CD4-positive, alpha-beta T cell treated with Interleukin-15 for 4 hours (primary cell): ENCODE measurements around the gene AMN.
A peak's percentile ranks its signal among the peaks of the same experiment; 100 is the strongest.
"Not testable (repeated sequence)": the region's sequence is repeated elsewhere in the genome, so short reads cannot be mapped to it uniquely, and the experiment has no call there.

Experiments used
- DNase-seq: peaks from one replicate; pipeline ENCODE4 v3.0.0-alpha.2; 2020; ENCODE audit warnings: low spot score

Gene AMN

DNA sequence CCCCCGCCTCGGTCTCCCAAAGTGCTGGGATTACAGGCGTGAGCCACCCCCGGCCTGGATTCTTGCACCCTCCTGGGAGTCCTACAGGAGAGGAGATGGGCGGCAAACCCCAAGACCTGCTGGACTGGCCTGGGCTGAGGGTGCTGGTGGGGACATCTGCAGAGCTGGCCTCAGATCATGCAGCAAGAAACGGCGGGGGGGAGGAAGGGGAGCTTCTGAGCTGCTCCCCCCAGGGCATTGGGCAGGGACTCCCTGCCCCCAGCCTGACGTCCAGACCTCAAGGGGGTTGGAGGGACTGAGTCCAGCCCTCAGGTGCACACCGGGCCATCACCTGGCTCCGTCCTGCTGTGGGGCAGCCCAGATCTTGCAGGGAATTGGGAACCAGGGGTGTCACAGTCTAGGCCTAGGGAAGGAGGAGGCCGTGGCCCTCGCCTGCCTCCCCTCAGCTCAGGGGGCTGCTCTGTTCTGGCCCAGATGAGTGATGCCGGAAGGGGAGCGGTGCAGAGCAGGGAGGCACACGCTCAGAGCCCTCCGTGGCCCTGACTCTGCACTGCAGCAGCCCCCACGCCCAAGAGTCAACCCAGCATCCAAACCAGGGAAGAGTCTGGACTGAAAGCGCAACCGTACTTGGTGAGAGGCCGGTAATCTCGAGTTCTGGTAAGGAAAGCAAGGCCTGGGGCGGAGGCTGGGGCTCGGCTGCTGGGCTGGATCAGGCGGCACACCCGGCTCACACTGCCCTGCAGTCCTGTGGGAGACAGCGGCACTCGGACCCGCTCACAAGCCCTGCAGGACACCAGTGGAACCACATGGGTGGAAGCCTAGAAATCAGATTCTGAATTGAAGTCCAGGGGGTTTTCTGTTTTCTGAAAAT is 8.9 kb upstream of the AMN start:
- no peak for DNase-seq

DNA sequence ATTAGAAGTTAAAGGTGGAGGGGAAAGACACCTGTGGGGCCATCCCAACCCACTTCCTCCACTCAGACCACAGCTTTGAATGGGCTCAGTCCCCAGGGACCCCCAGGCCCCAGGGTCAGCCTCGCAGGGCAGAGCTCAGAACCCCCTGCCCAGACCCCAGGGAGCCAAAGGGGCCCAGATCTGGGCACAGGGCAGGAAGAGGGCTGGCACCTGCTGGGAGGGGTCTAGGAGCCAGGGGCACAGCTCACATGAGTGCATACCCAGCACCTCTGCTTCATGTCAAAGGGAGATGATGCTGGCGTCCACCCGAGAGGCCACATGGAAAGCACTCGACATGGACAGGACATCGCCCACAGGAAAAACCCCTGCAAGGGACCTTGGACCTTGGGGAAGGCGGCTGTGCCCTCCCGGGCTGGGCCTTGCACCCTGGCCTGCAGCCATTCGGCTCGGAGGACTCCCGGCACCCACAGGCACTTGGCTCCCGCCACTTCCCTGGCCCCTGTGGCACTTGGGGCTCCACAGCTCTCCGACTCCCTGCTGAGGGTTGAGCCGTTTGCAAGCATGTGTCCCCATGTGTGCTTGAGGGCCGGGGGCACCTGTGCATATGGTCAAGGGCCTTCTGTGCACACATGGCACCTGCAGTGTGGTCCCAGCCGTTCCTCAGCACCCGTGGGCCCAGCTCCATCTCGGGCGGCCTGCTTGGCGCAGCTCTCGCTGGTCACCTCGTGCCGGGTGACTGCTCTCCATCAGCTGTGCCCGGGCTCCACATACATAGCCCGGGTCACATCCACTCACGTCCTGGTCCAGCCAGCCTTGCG is 7.8 kb upstream of the AMN start:
- DNase-seq = no peak

DNA sequence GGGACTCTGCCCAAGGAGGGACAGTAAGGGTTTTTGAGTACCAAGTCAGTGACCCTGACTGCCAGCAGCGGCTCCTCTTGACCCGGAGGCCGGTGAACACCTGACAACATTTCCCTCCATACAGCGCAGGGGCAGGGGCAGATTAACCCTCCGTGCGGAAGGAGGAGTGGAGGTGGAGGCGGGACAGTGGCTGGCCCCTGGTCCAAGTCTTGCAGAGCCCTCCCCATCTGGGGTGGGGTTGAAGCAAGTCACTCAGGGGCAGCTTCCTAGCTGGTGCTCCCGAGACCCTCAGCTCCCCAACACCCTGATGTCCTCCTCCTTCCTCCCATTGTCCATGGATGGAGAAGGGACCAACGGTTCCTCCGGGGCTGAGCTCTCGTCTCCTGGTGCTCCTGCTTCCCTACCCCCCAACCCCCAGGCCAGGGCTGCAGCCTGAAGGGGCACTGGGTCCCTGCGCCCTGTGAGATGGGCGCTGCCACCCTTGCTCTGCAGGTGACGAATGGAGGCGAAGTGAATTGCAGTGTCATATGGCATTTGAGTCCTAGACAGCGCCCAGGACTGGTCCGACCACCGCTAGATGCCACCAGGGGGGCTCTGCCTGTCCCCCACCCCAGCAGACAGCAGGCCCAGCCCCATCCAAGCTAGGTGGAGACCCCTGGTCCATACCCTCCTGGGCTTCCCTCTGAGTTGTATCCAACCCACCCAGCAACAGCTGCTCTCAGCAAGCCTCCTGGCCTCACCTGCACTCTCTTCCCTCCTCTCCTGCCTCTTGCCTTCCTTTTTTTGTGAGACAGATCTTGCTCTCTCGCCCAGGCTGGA is 7.0 kb upstream of the AMN start:
- DNase-seq = no peak

DNA sequence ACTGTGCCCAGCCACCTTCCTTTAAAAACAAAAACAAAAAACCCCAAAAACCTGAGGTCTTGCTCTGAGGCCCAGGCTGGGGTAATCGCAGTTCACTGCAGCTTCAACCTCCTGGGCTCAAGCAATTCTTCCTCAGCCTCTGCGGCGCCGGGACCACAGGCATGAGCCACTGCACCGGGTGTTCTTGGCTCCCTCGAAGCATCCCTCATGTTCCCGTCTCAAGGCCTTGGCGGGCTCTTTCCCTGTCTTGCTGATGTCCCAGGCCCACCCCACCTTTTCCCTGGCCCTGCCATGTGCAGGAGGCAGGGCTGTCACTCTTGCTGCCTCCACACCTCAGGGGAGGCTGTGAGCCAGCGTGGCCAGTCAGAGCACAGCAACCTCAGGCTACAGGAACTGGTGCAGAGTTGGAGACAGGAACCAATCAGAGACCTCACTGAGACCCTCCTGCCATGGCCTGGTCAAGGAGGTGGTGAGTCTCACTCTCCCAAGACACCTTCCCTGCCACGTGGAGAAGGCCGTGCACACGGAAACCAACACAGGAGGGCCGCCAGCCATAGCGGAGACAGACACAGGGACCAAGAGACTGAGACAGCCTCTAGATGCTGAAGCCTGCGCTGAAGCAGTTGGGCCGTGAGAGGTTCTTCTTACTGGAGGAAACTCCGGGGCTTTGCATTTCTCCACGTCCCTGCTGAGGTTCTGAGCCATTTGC is 6.0 kb upstream of the AMN start:
- no peak for DNase-seq

DNA sequence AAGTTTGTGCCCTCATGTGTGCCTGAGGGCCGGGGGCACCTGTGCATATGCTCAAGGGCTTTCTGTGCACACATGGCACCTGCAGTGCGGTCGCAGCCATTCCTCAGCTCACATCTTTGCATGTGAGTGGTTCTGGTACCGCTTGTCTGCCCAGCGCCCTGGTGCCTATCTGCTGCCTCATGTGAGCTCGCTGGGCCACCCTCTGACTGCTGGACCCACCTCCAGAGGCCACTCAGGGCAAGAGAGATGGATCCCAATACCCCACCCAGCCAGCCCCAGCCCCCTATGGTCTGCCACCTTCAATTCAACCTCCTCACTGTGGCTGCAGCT is 5.4 kb upstream of the AMN start:
- no peak for DNase-seq

DNA sequence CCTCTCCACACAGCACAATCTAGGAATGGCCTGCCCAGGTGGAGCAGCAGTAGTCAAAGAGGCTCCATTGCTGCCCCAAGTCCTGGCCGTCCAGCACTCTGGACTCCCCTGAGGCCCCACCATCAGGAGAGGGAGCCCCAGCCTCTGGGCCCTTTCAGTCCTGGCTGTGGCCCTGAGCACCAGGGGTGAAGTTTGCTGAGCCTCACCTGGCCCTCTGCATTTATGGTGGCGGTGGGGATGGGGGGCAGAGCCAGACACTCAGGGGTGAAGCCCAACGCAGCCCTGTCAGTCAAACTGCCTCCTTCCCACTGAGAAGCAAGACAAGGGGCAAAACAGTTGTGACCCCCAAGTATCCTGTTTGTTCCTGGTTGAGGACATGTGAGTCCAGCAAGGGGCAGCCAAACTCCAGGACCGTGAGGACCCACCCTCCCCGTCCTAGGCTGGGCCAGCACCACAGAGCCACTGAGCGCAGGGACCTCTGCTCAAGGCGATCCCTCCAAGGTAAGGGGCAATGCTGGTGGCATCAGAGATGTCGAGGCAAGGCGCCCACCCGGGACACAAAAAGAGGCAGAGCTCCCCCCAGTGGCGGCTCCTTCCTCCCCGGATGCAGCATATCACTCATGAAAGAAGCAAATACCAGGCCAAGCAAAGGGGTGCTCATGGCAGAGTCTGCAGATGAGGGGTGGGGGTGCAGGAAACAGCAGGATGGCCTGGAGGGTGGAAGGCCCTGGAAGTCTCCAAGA is 4.8 kb upstream of the AMN start:
- peak; percentile 40 for DNase-seq

DNA sequence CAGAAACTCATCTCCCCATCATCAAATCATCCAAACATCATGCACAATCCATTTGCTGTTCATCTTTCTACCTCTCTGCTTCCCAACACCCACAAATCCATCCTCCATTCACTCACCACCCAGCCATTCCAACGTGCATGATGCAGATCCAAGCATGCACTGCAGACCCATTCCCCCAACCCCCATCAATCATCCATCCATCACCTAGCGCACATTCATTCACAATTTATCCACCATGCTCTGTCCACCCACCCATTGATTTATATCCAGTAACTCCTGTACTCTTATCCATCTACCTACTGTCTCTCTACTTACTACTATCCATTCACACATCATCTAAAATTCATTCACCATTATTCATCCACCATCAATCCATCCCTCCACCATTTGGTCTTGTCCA is 4.0 kb upstream of the AMN start:
- DNase-seq = no peak

DNA sequence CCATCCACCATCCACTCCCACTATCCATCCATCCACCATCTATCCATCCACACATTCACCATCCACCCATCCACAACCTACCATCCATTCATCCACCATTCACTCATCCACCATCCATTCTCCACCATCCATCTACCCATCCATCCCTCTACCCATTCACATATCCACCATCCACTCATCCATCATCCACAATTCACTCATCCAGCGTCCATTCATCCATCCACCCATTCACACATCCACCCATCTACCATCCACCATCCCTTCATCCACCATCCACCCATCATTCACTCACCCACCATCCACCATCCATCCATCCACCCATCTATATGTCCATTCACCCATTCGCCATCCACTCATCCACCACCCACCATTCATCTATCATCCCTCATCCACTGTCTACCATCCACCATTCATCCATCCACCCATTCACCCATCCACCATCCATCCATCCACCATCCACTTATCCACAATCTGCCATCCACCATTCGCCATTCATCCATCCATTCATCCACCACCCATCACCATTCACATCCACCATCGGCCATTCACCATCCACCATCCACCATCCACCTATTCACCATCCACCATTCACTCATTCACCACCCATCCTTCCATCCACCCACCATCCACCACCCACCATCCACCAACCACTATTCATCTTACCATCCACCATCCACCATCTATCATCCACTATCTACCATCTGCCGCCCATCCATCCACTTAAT is 2.0 kb upstream of the AMN start:
- DNase-seq = no peak

DNA sequence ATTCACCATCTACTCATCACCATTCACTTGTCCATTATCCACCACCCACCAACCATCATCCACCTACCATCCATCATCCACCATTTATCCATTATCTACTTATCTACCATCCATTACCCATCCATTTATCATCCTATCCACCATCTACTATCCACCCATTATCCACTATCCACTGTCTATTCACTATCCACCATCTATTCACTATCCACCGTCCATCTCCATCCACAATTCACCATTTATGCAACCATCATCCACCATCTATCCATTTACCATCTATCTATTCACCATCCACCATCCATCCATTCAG is 1.5 kb upstream of the AMN start:
- DNase-seq = no peak

DNA sequence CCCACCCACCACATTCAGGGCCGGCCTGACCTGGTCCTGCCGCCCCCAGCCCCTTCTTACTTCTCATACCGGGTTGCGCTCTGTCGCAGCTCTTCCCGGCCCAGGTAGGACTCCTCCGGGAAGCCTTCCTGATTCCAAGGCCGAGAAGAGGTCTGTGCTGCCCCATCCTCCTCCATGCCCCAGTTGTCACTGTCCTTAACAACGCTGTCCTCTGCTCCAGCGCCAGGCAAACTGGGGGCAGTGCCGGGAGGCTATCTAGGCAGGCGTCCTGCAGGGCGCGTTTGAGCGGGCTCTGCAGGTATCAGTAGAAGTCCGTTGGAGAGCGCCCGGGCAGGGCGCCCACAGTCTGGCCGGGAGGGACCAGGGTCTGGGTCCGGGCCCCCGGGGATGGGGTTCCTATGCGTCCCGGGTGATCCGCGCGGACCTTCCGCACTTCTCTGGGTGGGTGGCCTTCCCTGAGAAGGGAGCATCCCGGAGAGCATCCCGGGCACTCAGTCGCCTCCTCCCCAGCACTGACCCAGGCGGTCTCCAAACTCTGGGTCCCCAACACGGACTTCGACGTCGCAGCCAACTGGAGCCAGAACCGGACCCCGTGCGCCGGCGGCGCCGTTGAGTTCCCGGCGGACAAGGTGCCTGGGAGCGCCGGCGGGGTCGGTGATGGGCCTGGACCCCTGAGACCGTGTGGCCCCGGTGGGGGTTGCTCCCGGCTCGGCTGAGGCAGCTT is 900 bp downstream of the AMN start:
- DNase-seq = no peak

DNA sequence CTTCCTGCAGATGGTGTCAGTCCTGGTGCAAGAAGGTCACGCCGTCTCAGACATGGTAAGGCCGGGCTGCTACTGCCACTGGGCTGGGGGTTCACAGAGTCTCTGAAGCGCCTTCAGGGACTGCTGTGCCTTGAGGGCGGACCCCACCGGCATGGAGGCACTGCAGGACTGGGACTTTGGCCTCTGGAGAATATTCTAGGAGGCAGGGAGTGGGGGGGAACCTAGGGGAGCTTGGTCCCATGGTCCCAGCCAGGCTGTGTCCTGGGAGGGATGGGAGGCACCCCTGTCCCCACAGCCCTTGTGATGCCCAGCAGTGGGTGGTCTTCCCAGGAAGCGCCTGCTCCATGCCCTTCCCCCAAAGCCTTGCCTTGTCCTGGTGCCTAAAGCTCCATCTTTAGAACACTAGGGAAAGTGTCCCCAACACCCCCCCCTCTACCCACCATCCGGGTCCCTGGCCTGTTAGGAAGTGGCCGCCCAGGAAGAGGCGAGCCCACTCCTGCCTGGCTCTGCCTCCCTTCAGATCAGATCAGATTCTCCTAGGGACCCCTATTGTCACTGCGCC is 1.5 kb downstream of the AMN start:
- no peak for DNase-seq

DNA sequence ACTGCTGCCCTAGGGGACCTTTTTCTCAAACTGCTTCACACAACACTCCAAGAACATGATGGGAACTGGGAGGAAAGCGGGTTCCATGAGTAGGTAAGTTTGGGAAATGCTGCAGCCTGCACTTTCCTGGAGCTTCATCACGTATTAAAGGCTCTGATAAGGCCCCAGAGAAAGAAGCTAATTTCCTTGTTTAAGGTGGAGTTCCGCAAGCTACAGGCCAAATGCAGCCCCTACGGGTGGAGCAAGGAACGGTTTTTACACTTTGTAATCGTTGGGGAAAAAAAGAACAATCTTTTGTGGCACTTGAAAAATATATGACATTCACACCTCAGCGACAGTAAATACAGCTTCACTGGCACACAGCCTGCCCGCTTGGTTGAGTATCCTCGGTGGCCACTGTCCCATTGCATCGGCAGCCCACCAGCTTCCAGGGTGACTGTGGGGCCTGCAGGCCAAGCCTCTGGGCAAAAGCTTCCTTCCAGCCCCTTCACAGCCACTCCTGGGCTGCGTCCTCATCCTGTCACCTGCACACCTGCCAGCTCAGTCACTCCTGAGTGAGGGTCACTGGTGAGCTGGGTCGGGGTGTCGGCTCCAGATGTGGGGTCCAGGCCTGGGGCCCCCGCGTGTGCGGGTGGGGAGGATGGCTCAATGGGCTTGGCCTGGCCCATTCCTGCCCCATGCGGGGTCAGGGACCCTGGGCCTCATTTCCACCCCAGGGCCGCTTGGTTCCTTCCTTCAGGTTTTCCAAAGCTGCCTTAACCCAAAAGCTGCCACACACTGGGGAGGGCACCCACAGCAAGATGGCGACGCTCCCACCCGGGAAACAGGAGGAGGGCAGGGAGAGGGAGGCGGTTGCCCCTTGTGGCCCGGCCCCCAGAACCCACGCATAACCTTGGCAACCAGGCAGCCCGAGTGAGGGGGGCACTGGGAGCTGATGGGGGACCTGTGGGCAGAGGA is 2.4 kb downstream of the AMN start:
- DNase-seq = no peak

DNA sequence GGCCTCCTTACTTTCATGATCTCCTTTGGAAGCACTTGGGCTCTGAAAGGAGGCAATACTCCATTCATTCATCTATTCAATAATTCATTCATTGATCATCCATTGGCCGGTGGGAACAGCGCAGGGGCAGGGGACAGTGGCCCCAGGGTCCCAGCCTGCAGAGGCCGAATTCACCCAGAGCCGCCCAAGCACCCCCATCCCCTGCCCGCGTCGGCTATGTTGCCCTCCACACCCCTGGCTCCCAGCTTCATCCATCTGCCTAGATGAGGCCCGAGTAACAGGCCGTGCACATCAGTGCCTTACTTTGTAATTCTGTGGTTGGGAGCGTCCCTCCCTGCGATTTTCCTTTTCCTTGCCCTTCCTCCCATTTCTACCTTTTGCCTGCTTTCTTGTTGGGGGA is 3.2 kb downstream of the AMN start:
- DNase-seq = no peak

DNA sequence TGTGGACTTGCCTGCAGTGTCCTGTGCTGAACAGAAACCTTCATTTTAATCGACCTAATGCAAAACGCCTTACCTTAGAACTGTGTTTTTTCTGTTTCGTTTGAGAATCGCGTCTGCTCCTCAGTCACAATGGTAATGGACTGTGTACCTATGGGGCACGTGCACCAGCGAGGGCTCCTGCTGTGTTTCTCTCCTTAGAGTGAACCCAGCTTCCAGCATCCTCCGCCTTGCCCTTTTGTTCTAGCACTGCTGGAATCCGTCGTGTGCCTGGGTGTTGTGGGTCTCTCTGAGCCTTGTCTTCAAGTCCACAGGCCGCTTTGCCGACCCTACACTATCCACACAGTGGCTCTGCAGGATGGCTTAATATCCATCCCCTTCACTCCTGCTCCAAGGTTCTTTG is 3.6 kb downstream of the AMN start:
- no peak for DNase-seq

DNA sequence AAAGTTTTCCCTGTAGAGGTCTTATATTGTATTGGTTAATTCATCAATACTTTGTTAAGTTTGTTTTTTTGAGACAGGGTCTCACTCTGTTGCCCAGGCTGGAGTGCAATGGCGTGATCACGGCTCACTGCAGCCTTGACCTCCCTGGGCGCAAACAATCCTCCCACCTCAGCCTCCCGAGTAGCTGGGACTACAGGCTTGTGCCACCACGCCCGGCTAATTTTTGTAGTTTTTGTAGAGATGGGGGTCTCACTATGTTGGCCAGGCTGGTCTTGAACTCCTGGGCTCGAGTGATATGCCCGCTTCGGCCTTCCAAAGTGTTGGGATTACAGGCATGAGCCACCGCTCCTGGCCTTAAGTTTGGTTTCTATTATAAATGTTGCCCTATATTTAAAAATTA is 4.4 kb downstream of the AMN start:
- DNase-seq = not testable (repeated sequence)

DNA sequence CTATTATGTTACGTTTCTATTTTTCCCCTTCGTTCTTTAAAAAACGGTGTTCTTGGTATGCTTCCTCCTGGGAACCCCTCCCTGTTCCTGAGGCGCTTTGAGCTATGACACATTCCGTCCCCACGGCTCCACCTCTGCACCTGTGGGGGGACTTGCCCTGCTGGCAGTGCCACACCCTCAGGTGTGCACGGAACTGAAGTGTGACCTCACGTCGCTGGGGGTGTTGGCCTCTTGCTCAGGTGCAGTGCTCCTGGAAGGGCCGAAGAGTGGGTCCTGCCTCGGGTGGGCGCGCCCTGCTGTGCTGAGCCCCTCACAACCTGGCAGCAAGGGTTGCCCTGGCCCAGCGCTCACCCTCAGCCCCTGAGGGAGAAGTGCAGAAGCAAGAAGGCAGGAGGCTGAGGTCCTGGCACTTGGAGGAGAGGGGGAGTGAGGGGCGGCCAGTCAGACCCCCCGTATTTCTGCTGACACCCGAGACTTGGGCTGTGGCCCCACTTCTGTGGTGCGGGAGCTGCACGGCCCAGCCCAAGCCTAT is 4.9 kb downstream of the AMN start:
- no peak for DNase-seq

DNA sequence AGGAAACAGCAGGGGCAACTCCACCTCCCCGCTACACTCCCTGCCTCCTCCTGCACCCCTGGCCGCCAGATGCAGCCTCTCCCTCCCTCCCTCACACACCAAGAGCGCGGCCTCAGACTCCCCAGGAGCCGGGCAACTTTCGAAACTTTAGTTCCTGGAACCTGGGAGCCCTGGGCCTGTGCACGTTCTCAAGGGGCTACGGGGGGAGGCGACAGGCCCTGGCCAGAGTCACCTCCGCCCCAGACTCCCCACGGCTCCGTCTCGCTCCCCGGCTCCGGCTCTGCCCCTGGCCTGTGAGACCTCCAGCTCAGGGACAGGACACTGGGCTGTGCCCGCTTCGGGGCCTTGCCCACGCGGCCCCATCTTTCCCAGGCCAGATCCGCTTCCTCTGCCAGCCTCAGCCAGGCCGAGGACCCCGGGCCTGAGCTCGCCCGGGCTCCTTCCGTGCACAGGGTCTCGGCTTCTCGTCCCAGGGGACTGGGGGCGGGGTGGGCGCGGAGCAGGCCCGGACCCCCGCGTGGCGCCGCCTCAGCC is 5.5 kb downstream of the AMN start:
- no peak for DNase-seq
